HepG2 (cell line): ENCODE data around the gene GZF1. TPM values are rescaled to one million over a fixed set of nuclear protein-coding genes. Genes with fewer than 3 reads are reported as not detected.

Experiments used
- ATAC-seq: fragments of 200-7000 bp; cut with Tn5 transposase; 3 replicates; pipeline ENCODE4 v1.9.1; 2020; ENCODE audit warnings: mild to moderate bottlenecking, moderate library complexity
- BruUV-seq: library from RNA; stranded (reverse); fragments of 400-500 nt; replicated peaks from 2 replicates; lab custom pipeline; 2021; lab: Mats Ljungman, UMichigan
- CTCF ChIA-PET: fragments of 300-600 bp; formaldehyde crosslinking; extraction: SDS; loops from one replicate; lab custom pipeline; 2021; ENCODE audit warnings: low total read pairs, inconsistent platforms, low intra/inter-chr PET ratio; lab: Yijun Ruan, JAX
- POLR2A ChIA-PET: fragments of 350-600 bp; sonication (Branson Sonifier 250); formaldehyde crosslinking; loops from one replicate; lab custom pipeline; 2020; ENCODE audit warnings: antibody characterized with exemption, inconsistent platforms; lab: Yijun Ruan, JAX
- DNase-seq: peaks from one replicate; pipeline ENCODE4 v3.0.0-alpha.2; 2015; ENCODE audit warnings: low spot score
- FAIRE-seq: peaks from 3 replicates; lab custom pipeline; 2011; peaks lifted over from hg19 to GRCh38; lab: Jason Lieb, UNC
- H2AFZ ChIP-seq: one replicate; pipeline ENCODE4 v1.6.1; 2011; ENCODE audit warnings: low read length, inconsistent platforms
- H3K27ac ChIP-seq: fragments of 300-600 bp; 3 replicates; pipeline ENCODE4 v1.8.0; 2011; ENCODE audit warnings: mixed run types, mild to moderate bottlenecking, mixed read lengths, low read length, inconsistent platforms; ENCODE audit not compliant: insufficient read depth; ENCODE audit errors: extremely low read length
- H3K27me3 ChIP-seq, 2 experiments: fragments of 200-600 bp in 1 of 2; 2 replicates in 1 of 2; 3 replicates in 1 of 2; pipeline versions ENCODE4 v1.6.0 to v1.8.0; 2011; ENCODE audit warnings: low read length in 2 of 2, mild to moderate bottlenecking in 2 of 2, moderate library complexity in 2 of 2, inconsistent platforms in 1 of 2; ENCODE audit not compliant: insufficient read depth in 2 of 2, control insufficient read depth in 1 of 2
- H3K36me3 ChIP-seq, 2 experiments: fragments of 200-600 bp in 1 of 2; replicated peaks in 1 of 2; 2 replicates in 1 of 2; 3 replicates in 1 of 2; pipeline versions ENCODE4 v1.5.1 to v1.8.0; 2011; ENCODE audit warnings: low read length in 2 of 2, inconsistent platforms in 1 of 2; ENCODE audit not compliant: insufficient read depth in 2 of 2, control insufficient read depth in 1 of 2
- H3K4me1 ChIP-seq: 2 replicates; pipeline ENCODE4 v1.5.1; 2012; ENCODE audit warnings: low read length, inconsistent platforms; ENCODE audit not compliant: insufficient read depth
- H3K4me2 ChIP-seq: 2 replicates; pipeline ENCODE4 v1.6.0; 2011; ENCODE audit warnings: low read depth, low read length, inconsistent platforms
- H3K4me3 ChIP-seq, 3 experiments: fragments of 200-600 bp in 1 of 3; sonication (generic), shearing (Covaris generic) in 1 of 3; replicated peaks in 1 of 3; 2 replicates each; pipeline ENCODE4 v1.5.1; 2011 to 2016; ENCODE audit warnings: low read length in 3 of 3, inconsistent platforms in 2 of 3, low read depth in 2 of 3, mild to moderate bottlenecking in 2 of 3, control low read depth in 1 of 3, mixed read lengths in 1 of 3; ENCODE audit not compliant: insufficient read depth in 1 of 3
- H3K79me2 ChIP-seq: one replicate; pipeline ENCODE4 v1.6.1; 2011; ENCODE audit warnings: low read length, inconsistent platforms; ENCODE audit not compliant: insufficient read depth
- H3K9ac ChIP-seq: 2 replicates; pipeline ENCODE4 v1.6.0; 2011; ENCODE audit warnings: mild to moderate bottlenecking, low read depth, low read length, inconsistent platforms; ENCODE audit not compliant: insufficient read depth
- H3K9me3 ChIP-seq: 2 replicates; pipeline ENCODE4 v1.5.1; 2012; ENCODE audit warnings: mild to moderate bottlenecking, low read length
- H4K20me1 ChIP-seq: 2 replicates; pipeline ENCODE4 v1.6.0; 2011; ENCODE audit warnings: inconsistent platforms, mild to moderate bottlenecking, low read length, moderate library complexity; ENCODE audit not compliant: insufficient read depth
- DR1 ChIP-seq: sonication (generic); formaldehyde crosslinking; IDR thresholded peaks from 2 replicates; pipeline ENCODE4 v1.8.0; 2021; ENCODE audit warnings: mild to moderate bottlenecking, missing genetic modification reagents, inconsistent platforms
- SRF ChIP-seq: IDR thresholded peaks from 2 replicates; pipeline ENCODE4 v1.6.1; 2011; ENCODE audit warnings: mild to moderate bottlenecking, low read depth, low read length, moderate library complexity
- TOPORS ChIP-seq: sonication (generic); formaldehyde crosslinking; IDR thresholded peaks from 2 replicates; pipeline ENCODE4 v1.8.0; 2023; ENCODE audit warnings: mild to moderate bottlenecking, missing genetic modification reagents
- ZBTB26 ChIP-seq: IDR thresholded peaks from 2 replicates; pipeline ENCODE4 v1.6.1; 2016; ENCODE audit warnings: missing compliant biosample characterization, missing genetic modification reagents, borderline replicate concordance
- ZBTB46 ChIP-seq: sonication (generic); formaldehyde crosslinking; IDR thresholded peaks from 2 replicates; pipeline ENCODE4 v1.4.0; 2020; ENCODE audit warnings: mild to moderate bottlenecking, missing genetic modification reagents, borderline replicate concordance
- ZNF350 ChIP-seq: sonication (generic); formaldehyde crosslinking; IDR thresholded peaks from 2 replicates; pipeline ENCODE4 v1.4.0; 2020; ENCODE audit warnings: mild to moderate bottlenecking, low read depth, missing genetic modification reagents, borderline replicate concordance
- ZNF775 ChIP-seq: sonication (generic); formaldehyde crosslinking; IDR thresholded peaks from 2 replicates; pipeline ENCODE4 v1.4.0; 2020; ENCODE audit warnings: missing genetic modification reagents, mild to moderate bottlenecking, moderate library complexity, borderline replicate concordance
- ZNF776 ChIP-seq: sonication (generic); formaldehyde crosslinking; IDR thresholded peaks from 2 replicates; pipeline ENCODE4 v1.4.0; 2020; ENCODE audit warnings: mild to moderate bottlenecking, missing genetic modification reagents
- WGBS: methylation state at CpG from one replicate; pipeline ENCODE4 v1.1.6; 2017; ENCODE audit warnings: low lambda C conversion rate; 5-methylcytosine and 5-hydroxymethylcytosine counted together
- in situ Hi-C: cut with HindIII; loops from 2 replicates; pipeline ENCODE4 v1.10.0; 2017; ENCODE audit warnings: low pct_unique_long_range_greater_than_20kb; ENCODE audit not compliant: extremely low pct_ligation_motif_present
- intact Hi-C: fragments of 100-400 bp; cut with micrococcal nuclease; formaldehyde crosslinking; loops from one replicate; pipeline ENCODE4 v1.10.0; 2022; ENCODE audit not compliant: unreplicated experiment
- polyA plus RNA-seq, 8 experiments: library from polyadenylated mRNA; depleted of rRNA in 3 of 8; stranded (reverse) in 7 of 8; unstranded in 1 of 8; fragments of >200 nt; fragmentation: Illumina TruSeq in 4 of 8; extraction: Trizol in 4 of 8; gene quantifications; 2 replicates each; pipeline versions ENCODE4 v1.2.1 to v1.2.3, GENCODE V29; 2011 to 2016; ENCODE audit warnings: low read depth in 4 of 8, missing spikeins in 1 of 8, mixed read lengths in 1 of 8; ENCODE audit not compliant: insufficient read depth in 1 of 8
- total RNA-seq, 5 experiments: library from RNA; depleted of rRNA; stranded (reverse); fragments of >200 nt; fragmentation: Illumina TruSeq; extraction: Trizol; gene quantifications; 2 replicates each; pipeline ENCODE4 v1.2.3, GENCODE V29; 2016; ENCODE audit warnings: low read depth in 1 of 5
- TF ChIP-seq, protein P1 (sequence below): conservative IDR thresholded peaks from 2 replicates; pipeline ENCODE4 v1.6.1; 2018; ENCODE audit warnings: missing genetic modification reagents
- TF ChIP-seq, protein P2 (sequence below): sonication (generic); formaldehyde crosslinking; IDR thresholded peaks from 2 replicates; pipeline ENCODE4 v1.5.1; 2020; ENCODE audit warnings: mild to moderate bottlenecking, missing genetic modification reagents, borderline replicate concordance
- TF ChIP-seq, protein P3 (sequence below): sonication (generic); formaldehyde crosslinking; IDR thresholded peaks from 2 replicates; pipeline ENCODE4 v1.9.0; 2021; ENCODE audit warnings: missing genetic modification reagents, mild to moderate bottlenecking, borderline replicate concordance

Gene GZF1
- total and polyA plus RNA-seq, 2 of the 13 experiments (the other 11 are each of a cell fraction or from before 2014, with no cell fraction given) = 16.9 to 26.0 TPM

DNA sequence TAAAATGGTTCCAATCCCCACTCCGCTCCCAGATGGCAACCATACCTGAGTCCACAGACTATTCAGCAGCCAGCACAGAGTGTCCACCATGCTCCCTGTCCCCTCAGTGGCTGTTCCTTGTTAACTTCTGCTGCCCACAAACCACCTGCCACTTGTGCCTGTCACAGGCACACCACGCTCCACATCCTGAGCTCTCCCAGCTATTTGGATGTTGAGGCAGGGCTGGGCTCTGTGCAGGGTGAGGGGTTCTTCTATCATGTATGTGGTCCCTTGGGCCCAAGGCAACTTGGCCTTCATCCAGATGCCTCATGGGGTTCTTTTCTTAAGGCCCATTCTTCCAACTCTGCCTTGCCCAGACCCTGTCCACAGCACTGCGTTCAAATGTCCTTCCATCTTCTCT lies 45.4 kb upstream of the GZF1 start (continued):
- TF ChIP-seq, protein P1, sequence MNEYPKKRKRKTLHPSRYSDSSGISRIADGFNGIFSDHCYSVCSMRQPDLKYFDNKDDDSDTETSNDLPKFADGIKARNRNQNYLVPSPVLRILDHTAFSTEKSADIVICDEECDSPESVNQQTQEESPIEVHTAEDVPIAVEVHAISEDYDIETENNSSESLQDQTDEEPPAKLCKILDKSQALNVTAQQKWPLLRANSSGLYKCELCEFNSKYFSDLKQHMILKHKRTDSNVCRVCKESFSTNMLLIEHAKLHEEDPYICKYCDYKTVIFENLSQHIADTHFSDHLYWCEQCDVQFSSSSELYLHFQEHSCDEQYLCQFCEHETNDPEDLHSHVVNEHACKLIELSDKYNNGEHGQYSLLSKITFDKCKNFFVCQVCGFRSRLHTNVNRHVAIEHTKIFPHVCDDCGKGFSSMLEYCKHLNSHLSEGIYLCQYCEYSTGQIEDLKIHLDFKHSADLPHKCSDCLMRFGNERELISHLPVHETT (CRISPR knock-in tag) = no peak
- TF ChIP-seq ZBTB46 (CRISPR knock-in tag) (no peak), DR1 (CRISPR knock-in tag) (no peak), TOPORS (no peak)

DNA sequence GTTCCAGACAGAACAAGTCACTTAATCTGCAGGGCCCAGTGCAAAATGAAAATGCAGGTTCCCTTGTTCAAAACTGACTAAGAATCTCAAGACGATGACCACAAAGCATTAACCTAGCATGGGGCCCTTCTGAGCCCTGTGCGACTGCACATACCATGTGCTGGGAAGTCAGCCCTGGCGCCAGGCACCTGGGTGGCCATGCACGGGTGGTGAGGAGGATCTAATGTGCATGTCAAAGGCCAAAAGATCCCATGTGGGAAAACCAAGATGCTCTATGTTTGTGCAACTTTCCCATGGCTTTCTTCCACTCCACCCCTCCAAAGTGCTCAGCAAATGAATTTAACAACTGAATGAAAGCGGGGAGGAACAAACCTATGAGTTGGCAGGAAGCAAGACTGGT lies 44.9 kb upstream of the GZF1 start:
- CTCF ChIA-PET = no interaction called here
- H3K79me2 ChIP-seq = no peaks in the 10 kb centered on the region
- intact Hi-C loops = no loop called here
- H3K36me3 ChIP-seq = no peaks in the 10 kb centered on the region
- DNase-seq (no peak), FAIRE-seq (no peak), ATAC-seq (no peak)
- H2AFZ ChIP-seq = no peak overlapping the region
- in situ Hi-C loops = no loop called here
- 47% methylated on average over 5 of the region's 5 CpGs for WGBS
- POLR2A ChIA-PET = no interaction called here
- no TSS peak for BruUV-seq
- H3K4me1 ChIP-seq = no peaks in the 10 kb centered on the region
- no peak overlapping the region for H3K4me3 ChIP-seq
- no peak overlapping the region for H3K9ac ChIP-seq
- TF ChIP-seq, protein P2, sequence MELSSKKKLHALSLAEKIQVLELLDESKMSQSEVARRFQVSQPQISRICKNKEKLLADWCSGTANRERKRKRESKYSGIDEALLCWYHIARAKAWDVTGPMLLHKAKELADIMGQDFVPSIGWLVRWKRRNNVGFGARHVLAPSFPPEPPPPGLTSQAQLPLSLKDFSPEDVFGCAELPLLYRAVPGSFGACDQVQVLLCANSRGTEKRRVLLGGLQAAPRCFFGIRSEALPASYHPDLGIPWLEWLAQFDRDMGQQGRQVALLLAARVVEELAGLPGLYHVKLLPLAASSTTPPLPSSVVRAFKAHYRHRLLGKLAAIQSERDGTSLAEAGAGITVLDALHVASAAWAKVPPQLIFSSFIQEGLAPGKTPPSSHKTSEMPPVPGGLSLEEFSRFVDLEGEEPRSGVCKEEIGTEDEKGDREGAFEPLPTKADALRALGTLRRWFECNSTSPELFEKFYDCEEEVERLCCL (CRISPR knock-in tag) = no peak
- TF ChIP-seq ZBTB26 (CRISPR knock-in tag) (no peak), SRF (no peak), ZNF776 (CRISPR knock-in tag) (no peak), ZNF350 (CRISPR knock-in tag) (no peak), ZNF775 (CRISPR knock-in tag) (no peak)
- TF ChIP-seq, protein P3, sequence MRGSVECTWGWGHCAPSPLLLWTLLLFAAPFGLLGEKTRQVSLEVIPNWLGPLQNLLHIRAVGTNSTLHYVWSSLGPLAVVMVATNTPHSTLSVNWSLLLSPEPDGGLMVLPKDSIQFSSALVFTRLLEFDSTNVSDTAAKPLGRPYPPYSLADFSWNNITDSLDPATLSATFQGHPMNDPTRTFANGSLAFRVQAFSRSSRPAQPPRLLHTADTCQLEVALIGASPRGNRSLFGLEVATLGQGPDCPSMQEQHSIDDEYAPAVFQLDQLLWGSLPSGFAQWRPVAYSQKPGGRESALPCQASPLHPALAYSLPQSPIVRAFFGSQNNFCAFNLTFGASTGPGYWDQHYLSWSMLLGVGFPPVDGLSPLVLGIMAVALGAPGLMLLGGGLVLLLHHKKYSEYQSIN (CRISPR knock-in tag) = no peak
- 0 out of 5 replicates have a peak, but pooled peaks cover 0 to 3% of the 10 kb centered on the region in 2 experiments for H3K27me3 ChIP-seq
- no peaks in the 10 kb centered on the region for H4K20me1 ChIP-seq
- no peak overlapping the region for H3K4me2 ChIP-seq
- H3K27ac ChIP-seq = no peak overlapping the region
- no peaks in the 10 kb centered on the region for H3K9me3 ChIP-seq
